HG02943 (cell line): ENCODE measurements around the gene JAKMIP1.

Source experiments
- ATAC-seq: cut with Tn5 transposase; IDR thresholded peaks from one replicate; pipeline ENCODE4 v1.9.1; 2021; ENCODE audit warnings: mild to moderate bottlenecking, low read depth, moderate library complexity; ENCODE audit not compliant: unreplicated experiment

The JAKMIP1 gene

DNA sequence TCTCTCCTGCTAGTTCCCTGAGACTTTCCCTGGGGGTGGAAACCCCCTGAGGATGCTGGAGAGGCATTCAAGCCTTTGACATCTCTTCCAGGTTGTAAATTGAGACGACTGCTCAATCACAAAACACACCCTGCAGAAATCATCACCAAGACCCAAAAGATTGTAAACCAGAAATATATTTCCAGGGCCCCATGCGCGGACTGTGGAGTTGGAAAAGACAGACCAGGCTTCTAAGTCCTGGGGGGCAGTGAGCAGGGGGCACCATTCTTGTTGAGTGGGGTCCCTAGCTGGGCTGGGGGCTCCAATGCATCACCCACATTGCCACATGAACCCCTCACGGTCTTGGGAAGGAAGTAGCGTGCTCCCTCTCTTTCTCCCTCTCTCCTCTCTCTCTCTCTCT lies 94.2 kb downstream of the JAKMIP1 start:
- no peak for ATAC-seq

- no peak for ATAC-seq
Observed at GRCh38 chr4:6105311-6105911, 94.9 kb downstream of the JAKMIP1 start.

GRCh38 chr4:6104541-6105130 lies 95.7 kb downstream of the JAKMIP1 start:
- ATAC-seq, result no peak

DNA sequence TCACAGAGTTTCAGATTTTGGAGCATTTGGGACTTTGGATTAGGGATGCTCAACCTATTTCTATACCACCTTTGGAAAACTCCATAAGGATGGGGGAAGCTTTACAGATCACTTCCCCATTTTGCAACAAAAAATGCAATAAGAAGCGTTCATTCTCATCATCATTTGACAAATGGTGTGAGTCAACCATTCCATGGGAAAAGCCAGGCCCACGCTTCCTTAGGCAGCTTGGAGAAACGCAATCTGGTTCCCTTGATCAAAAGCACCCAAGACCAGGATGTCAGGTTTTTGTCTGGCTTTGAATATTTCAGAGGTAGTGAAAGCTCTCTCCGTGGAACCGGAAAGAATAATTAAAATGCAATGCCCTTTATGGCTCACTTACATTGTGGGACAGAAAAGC lies 102.8 kb downstream of the JAKMIP1 start:
- no peak for ATAC-seq

GRCh38 chr4:6095897-6096296 lies 104.5 kb downstream of the JAKMIP1 start:
- no peak for ATAC-seq

DNA sequence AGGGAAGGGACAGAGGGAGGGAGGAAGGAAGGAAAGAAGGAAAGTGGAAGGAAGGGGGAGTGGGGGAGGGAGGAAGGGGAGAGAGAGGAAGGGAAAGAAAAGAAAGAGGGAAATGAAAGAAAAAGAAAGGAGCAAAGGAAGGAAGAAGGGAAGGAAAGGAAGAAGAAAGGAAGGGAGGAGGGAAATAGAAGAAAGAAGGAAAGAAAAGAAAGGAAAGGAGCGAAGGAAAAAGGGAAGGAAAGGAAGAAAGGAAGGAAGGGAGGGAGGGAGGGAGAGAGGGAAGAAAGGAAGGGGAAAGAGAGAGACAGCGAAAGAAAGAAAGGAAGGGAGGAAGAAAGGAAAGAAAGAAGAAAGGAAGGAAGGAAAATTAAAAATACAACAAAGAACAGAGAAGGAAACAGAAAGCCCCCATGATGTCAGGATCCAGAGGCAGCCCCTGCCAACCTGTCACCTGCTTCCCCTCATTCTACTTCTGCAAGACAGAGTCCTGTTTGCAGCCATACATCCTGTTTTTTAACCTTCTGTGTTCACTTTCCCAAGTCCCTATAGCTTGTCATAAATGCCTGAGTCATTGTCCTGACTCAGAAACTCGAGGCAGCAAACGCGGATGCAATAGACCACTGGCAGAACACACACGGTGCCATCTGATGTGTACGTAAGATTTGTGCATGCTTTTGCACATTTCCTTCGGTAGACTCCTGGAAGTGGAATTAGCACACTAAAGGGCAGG lies 105.2 kb downstream of the JAKMIP1 start:
- ATAC-seq, result no peak

GRCh38 chr4:6093671-6094070 lies 106.7 kb downstream of the JAKMIP1 start:
- ATAC-seq, result no peak

DNA sequence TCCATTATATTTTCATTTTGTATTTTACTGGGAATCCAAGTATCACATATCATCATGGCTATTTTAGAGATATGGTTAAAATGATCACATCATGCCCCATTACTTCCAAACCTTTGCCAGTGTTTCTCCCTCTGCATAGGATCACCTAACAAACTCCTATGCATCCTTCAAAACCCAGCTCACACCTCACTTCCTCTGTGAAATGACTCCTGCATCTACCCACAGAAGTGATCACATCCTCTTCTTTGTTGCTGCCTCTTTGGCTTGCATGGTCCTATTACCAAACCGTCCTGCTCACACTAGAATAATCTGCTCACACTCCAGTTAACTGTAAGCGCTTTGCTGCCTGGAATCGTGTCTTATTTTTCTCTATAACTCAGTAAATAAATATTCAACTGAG lies 107.4 kb downstream of the JAKMIP1 start:
- ATAC-seq, result no peak

DNA sequence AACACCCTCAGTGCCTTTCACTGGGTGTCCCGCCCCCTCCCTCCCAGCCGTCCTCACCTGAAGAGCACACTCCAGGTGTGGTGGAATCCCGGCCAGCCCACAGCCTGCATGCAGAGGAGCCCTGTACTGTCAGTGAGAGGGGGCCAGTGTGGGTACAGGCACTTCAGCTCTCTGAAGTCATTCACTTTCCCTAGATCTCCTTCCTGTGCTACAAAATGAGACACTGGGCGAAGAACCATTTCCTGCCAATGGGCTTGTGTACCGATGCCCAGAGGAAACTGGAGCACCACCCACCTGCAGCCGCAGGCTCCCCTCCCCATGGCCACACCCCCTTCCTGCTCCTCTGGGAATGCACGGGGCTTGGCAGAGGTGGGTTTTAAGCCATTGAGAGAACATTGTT lies 108.2 kb downstream of the JAKMIP1 start:
- no peak for ATAC-seq

GRCh38 chr4:6090931-6091330 lies 109.4 kb downstream of the JAKMIP1 start:
- no peak for ATAC-seq

DNA sequence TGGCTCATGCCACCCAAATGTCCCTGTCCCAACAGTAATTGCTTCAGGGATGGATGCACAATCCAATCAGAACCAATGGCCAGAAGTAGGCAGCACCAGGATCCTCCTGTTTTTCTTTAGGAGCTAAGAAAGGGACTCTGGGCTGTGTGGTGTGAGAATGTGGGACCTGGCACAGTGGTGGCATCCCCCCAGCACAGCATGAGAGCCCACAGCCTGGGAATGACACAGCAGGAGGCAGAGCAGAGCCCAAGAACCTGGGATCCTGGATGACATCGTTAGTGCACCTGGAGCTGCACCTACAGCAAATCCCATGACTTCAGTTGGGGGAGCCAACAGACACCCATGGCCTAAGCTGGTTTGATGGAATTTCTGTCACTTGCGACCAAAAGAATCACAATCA lies 111.4 kb downstream of the JAKMIP1 start:
- no peak for ATAC-seq

DNA sequence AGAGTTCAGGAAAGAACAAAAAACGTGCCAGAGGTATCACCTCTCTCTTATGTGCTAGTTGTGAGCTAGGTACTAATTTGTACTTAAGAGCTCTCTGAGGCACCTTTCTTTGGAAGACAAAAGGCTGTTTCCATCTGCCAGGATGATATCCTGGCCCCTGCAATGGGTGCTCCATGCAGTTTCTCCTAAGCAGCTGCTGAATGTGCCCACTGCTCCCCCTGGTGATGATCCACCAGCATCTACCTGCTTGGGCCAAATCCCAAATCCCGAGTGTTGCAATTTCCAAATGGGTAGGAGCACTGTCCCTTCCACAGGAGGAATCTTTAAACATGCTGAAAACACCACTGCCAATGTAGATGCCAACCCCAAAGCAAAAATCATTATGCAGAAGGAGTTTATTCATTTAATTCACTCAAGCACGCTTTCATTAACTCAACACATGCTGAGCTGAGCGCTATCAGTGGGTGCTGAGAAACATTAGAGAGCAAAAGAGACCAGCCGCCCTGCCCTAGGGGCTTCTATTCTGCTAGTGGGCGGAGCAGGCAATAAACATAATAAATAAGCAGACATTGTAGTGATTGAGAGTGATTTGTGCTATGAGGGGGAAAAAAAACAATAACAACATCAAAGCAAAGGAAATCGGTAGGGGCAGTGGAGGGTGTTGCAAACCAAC lies 112.5 kb downstream of the JAKMIP1 start:
- ATAC-seq, result no peak

DNA sequence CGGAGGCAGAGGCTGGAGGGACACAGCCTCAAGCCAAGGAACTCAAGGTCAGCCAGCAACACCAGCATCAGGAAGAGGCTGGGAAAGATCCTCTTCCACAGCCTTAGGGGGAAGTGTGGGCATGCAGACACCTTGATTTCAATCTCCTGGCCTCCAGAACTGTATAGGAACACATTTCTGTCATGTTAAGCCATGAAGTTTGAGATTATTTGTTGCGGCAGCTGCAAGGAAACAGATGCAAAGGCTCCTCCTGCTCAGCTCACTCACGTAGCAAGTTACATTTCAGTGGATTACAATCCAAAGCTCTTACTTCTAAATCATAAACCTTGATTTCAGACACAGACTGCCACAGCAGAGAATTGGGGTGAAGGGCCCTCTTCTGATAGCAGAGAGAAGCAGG lies 113.5 kb downstream of the JAKMIP1 start:
- no peak for ATAC-seq

GRCh38 chr4:6085691-6086628 lies 114.4 kb downstream of the JAKMIP1 start:
- ATAC-seq, result no peak

- no peak for ATAC-seq
Observed at GRCh38 chr4:6085028-6085690, 115.2 kb downstream of the JAKMIP1 start.

DNA sequence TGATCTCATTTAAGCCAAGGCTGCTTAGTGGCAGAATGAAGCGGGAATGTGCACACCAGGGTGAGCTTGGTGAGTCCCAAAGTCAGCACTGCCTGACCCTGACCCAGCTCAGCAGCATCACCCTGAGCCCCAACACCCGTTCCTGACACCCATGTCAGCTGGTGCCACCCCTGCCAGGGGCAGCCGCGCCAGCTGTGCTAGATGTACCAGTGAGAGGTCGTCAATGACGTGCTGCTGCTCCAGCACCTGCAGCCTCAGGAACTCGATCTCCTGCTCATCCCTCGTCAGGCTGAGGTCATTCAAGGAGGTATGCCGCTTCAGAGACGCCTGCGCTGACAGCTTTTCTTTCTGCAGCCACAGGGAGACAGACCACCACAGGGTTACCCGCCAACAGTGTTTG lies 120.4 kb downstream of the JAKMIP1 start:
- no peak for ATAC-seq

DNA sequence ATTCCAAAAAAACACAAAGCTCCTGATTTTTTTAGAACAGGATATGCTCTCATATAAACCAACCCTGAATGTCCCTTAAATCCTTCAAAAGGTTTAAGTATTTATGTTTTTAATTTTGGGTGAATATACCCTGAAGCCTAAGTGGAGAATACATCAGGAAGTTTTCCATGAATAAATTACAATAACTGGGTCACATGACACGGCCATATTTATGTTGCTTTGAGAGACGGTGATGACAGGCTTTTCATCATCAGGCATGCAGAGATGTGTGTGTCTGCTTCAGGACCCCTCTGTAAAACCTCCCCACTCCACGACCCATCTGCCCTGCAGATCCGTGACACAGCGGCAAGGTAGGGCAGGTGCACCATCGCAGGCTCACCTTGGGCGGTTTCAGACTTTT lies 121.8 kb downstream of the JAKMIP1 start:
- ATAC-seq, result no peak

GRCh38 chr4:6076391-6076790 lies 124.0 kb downstream of the JAKMIP1 start:
- ATAC-seq, result no peak

- ATAC-seq, result no peak
Observed at GRCh38 chr4:6074758-6075157, 125.6 kb downstream of the JAKMIP1 start.
